ENCODE results near the gene TMEM114.

TMEM114 gene

GRCh38 chr16:8600144-8600775 lies 9.9 kb upstream of the TMEM114 start:
- no peaks in the 10 kb centered on the region for H3K27me3 ChIP-seq (ENCODE audit: control insufficient read depth, insufficient read depth, low read length)
- no peak overlapping the region for H3K4me3 ChIP-seq (ENCODE audit: low read length)
- H3K9ac ChIP-seq (ENCODE audit: low read length) = no peak overlapping the region
- H3K4me1 ChIP-seq (ENCODE audit: control insufficient read depth, insufficient read depth, low read length) = no peaks in the 10 kb centered on the region
- no peaks in the 10 kb centered on the region for H3K9me3 ChIP-seq (ENCODE audit: control insufficient read depth, low read length)
- no peaks in the 10 kb centered on the region for H3K36me3 ChIP-seq (ENCODE audit: control insufficient read depth, insufficient read depth, low read length)

- Histone ChIP-seq H3K9ac (ENCODE audit: low read length) (no peak overlapping the region), H3K9me3 (ENCODE audit: control insufficient read depth, low read length) (no peaks in the 10 kb centered on the region), H3K27me3 (ENCODE audit: control insufficient read depth, insufficient read depth, low read length) (peaks cover 2% of the 10 kb centered on the region), H3K4me1 (ENCODE audit: control insufficient read depth, insufficient read depth, low read length) (no peaks in the 10 kb centered on the region), H3K4me3 (ENCODE audit: low read length) (no peak overlapping the region), H3K36me3 (ENCODE audit: control insufficient read depth, insufficient read depth, low read length) (no peaks in the 10 kb centered on the region)
Observed at GRCh38 chr16:8596581-8596980, 6.3 kb upstream of the TMEM114 start.

GRCh38 chr16:8595783-8596182 lies 5.5 kb upstream of the TMEM114 start:
- Histone ChIP-seq H3K27me3 (ENCODE audit: control insufficient read depth, insufficient read depth, low read length) (peaks cover 10% of the 10 kb centered on the region), H3K4me1 (ENCODE audit: control insufficient read depth, insufficient read depth, low read length) (no peaks in the 10 kb centered on the region), H3K4me3 (ENCODE audit: low read length) (no peak overlapping the region), H3K36me3 (ENCODE audit: control insufficient read depth, insufficient read depth, low read length) (no peaks in the 10 kb centered on the region), H3K9me3 (ENCODE audit: control insufficient read depth, low read length) (no peaks in the 10 kb centered on the region), H3K9ac (ENCODE audit: low read length) (no peak overlapping the region)

GRCh38 chr16:8594149-8594666 lies 3.9 kb upstream of the TMEM114 start:
- no peaks in the 10 kb centered on the region for H3K4me1 ChIP-seq (ENCODE audit: control insufficient read depth, insufficient read depth, low read length)
- no peaks in the 10 kb centered on the region for H3K9me3 ChIP-seq (ENCODE audit: control insufficient read depth, low read length)
- H3K4me3 ChIP-seq (ENCODE audit: low read length) = no peak overlapping the region
- H3K27me3 ChIP-seq (ENCODE audit: control insufficient read depth, insufficient read depth, low read length) = peaks cover 26% of the 10 kb centered on the region
- no peaks in the 10 kb centered on the region for H3K36me3 ChIP-seq (ENCODE audit: control insufficient read depth, insufficient read depth, low read length)
- H3K9ac ChIP-seq (ENCODE audit: low read length) = no peak overlapping the region

GRCh38 chr16:8591451-8591850 lies 1.1 kb upstream of the TMEM114 start:
- no peak overlapping the region for H3K9ac ChIP-seq (ENCODE audit: low read length)
- H3K4me3 ChIP-seq (ENCODE audit: low read length) = no peak overlapping the region
- no peaks in the 10 kb centered on the region for H3K9me3 ChIP-seq (ENCODE audit: control insufficient read depth, low read length)
- peaks cover 43% of the 10 kb centered on the region for H3K27me3 ChIP-seq (ENCODE audit: control insufficient read depth, insufficient read depth, low read length)
- H3K4me1 ChIP-seq (ENCODE audit: control insufficient read depth, insufficient read depth, low read length) = no peaks in the 10 kb centered on the region
- no peaks in the 10 kb centered on the region for H3K36me3 ChIP-seq (ENCODE audit: control insufficient read depth, insufficient read depth, low read length)

GRCh38 chr16:8590811-8591210 lies 500 bp upstream of the TMEM114 start:
- Histone ChIP-seq H3K27me3 (ENCODE audit: control insufficient read depth, insufficient read depth, low read length) (peaks cover 43% of the 10 kb centered on the region), H3K9me3 (ENCODE audit: control insufficient read depth, low read length) (no peaks in the 10 kb centered on the region), H3K4me1 (ENCODE audit: control insufficient read depth, insufficient read depth, low read length) (no peaks in the 10 kb centered on the region), H3K36me3 (ENCODE audit: control insufficient read depth, insufficient read depth, low read length) (no peaks in the 10 kb centered on the region), H3K4me3 (ENCODE audit: low read length) (no peak overlapping the region), H3K9ac (ENCODE audit: low read length) (no peak overlapping the region)

GRCh38 chr16:8589057-8589899 lies 1.0 kb downstream of the TMEM114 start:
- Histone ChIP-seq H3K27me3 (ENCODE audit: control insufficient read depth, insufficient read depth, low read length) (peaks cover 43% of the 10 kb centered on the region), H3K4me1 (ENCODE audit: control insufficient read depth, insufficient read depth, low read length) (no peaks in the 10 kb centered on the region), H3K9me3 (ENCODE audit: control insufficient read depth, low read length) (no peaks in the 10 kb centered on the region), H3K36me3 (ENCODE audit: control insufficient read depth, insufficient read depth, low read length) (no peaks in the 10 kb centered on the region), H3K9ac (ENCODE audit: low read length) (no peak overlapping the region), H3K4me3 (ENCODE audit: low read length) (no peak overlapping the region)

- Histone ChIP-seq H3K9ac (ENCODE audit: low read length) (no peak overlapping the region), H3K27me3 (ENCODE audit: control insufficient read depth, insufficient read depth, low read length) (peaks cover 43% of the 10 kb centered on the region), H3K4me3 (ENCODE audit: low read length) (no peak overlapping the region), H3K9me3 (ENCODE audit: control insufficient read depth, low read length) (no peaks in the 10 kb centered on the region), H3K36me3 (ENCODE audit: control insufficient read depth, insufficient read depth, low read length) (no peaks in the 10 kb centered on the region), H3K4me1 (ENCODE audit: control insufficient read depth, insufficient read depth, low read length) (no peaks in the 10 kb centered on the region)
Observed at GRCh38 chr16:8588682-8589056, 1.6 kb downstream of the TMEM114 start.

- H3K4me1 ChIP-seq (ENCODE audit: control insufficient read depth, insufficient read depth, low read length) = no peaks in the 10 kb centered on the region
- no peak overlapping the region for H3K9ac ChIP-seq (ENCODE audit: low read length)
- H3K9me3 ChIP-seq (ENCODE audit: control insufficient read depth, low read length) = no peaks in the 10 kb centered on the region
- peaks cover 43% of the 10 kb centered on the region for H3K27me3 ChIP-seq (ENCODE audit: control insufficient read depth, insufficient read depth, low read length)
- no peaks in the 10 kb centered on the region for H3K36me3 ChIP-seq (ENCODE audit: control insufficient read depth, insufficient read depth, low read length)
- H3K4me3 ChIP-seq (ENCODE audit: low read length) = no peak overlapping the region
Observed at GRCh38 chr16:8587065-8587464, 3.2 kb downstream of the TMEM114 start.

GRCh38 chr16:8585857-8586256 lies 4.5 kb downstream of the TMEM114 start:
- no peaks in the 10 kb centered on the region for H3K4me1 ChIP-seq (ENCODE audit: control insufficient read depth, insufficient read depth, low read length)
- H3K27me3 ChIP-seq (ENCODE audit: control insufficient read depth, insufficient read depth, low read length) = peaks cover 33% of the 10 kb centered on the region
- H3K36me3 ChIP-seq (ENCODE audit: control insufficient read depth, insufficient read depth, low read length) = no peaks in the 10 kb centered on the region
- no peak overlapping the region for H3K4me3 ChIP-seq (ENCODE audit: low read length)
- no peak overlapping the region for H3K9ac ChIP-seq (ENCODE audit: low read length)
- H3K9me3 ChIP-seq (ENCODE audit: control insufficient read depth, low read length) = no peaks in the 10 kb centered on the region

GRCh38 chr16:8585041-8585440 lies 5.3 kb downstream of the TMEM114 start:
- no peaks in the 10 kb centered on the region for H3K36me3 ChIP-seq (ENCODE audit: control insufficient read depth, insufficient read depth, low read length)
- H3K9me3 ChIP-seq (ENCODE audit: control insufficient read depth, low read length) = no peaks in the 10 kb centered on the region
- H3K4me3 ChIP-seq (ENCODE audit: low read length) = no peak overlapping the region
- H3K4me1 ChIP-seq (ENCODE audit: control insufficient read depth, insufficient read depth, low read length) = no peaks in the 10 kb centered on the region
- H3K9ac ChIP-seq (ENCODE audit: low read length) = no peak overlapping the region
- peaks cover 25% of the 10 kb centered on the region for H3K27me3 ChIP-seq (ENCODE audit: control insufficient read depth, insufficient read depth, low read length)

GRCh38 chr16:8583732-8584131 lies 6.6 kb downstream of the TMEM114 start:
- no peaks in the 10 kb centered on the region for H3K9me3 ChIP-seq (ENCODE audit: control insufficient read depth, low read length)
- no peaks in the 10 kb centered on the region for H3K4me1 ChIP-seq (ENCODE audit: control insufficient read depth, insufficient read depth, low read length)
- H3K36me3 ChIP-seq (ENCODE audit: control insufficient read depth, insufficient read depth, low read length) = no peaks in the 10 kb centered on the region
- no peak overlapping the region for H3K4me3 ChIP-seq (ENCODE audit: low read length)
- peaks cover 12% of the 10 kb centered on the region for H3K27me3 ChIP-seq (ENCODE audit: control insufficient read depth, insufficient read depth, low read length)
- no peak overlapping the region for H3K9ac ChIP-seq (ENCODE audit: low read length)

Measured in mucosa of stomach (tissue), 1 donor.